Hepatocyte (in vitro differentiated cells): ENCODE data around the gene GLYATL2.

Experiments used
- CTCF ChIP-seq: fragments of 200-600 bp; sonication (generic); IDR thresholded peaks from 2 replicates; pipeline ENCODE4 v1.5.1; 2016; ENCODE audit warnings: antibody characterized with exemption, mild to moderate bottlenecking; ENCODE audit not compliant: poor library complexity
- EZH2 ChIP-seq: fragments of 200-600 bp; sonication (generic); IDR thresholded peaks from 2 replicates; pipeline ENCODE4 v1.6.1; 2016; ENCODE audit warnings: antibody characterized with exemption, mild to moderate bottlenecking, borderline replicate concordance

DNA sequence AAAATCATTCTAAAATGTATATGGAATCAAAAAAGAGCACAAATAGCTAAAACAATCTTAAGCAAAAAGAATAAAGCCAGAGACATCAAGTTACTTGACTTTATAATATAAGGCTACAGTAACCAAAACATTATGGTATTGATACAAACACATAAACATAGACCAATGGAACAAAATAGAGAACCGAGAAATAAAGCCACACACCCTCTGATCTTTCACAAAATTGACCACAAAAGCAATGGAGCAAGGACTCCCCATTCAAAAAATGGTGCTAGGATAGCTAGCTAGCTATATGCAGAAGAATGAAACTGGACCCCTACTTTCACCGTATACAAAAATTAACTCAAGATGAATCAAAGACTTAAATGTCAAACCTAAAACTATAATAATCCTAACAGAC lies 43.2 kb downstream of the GLYATL2 start:
- TF ChIP-seq CTCF = no peak
- no peak for TF ChIP-seq EZH2
